IPS-11a (cell line): ENCODE results near the gene TNFRSF21.

Source experiments
- H3K4me3 ChIP-seq: one replicate; pipeline ENCODE4 v1.5.1; 2013; ENCODE audit warnings: low read depth, low read length, control low read depth

Gene TNFRSF21

DNA sequence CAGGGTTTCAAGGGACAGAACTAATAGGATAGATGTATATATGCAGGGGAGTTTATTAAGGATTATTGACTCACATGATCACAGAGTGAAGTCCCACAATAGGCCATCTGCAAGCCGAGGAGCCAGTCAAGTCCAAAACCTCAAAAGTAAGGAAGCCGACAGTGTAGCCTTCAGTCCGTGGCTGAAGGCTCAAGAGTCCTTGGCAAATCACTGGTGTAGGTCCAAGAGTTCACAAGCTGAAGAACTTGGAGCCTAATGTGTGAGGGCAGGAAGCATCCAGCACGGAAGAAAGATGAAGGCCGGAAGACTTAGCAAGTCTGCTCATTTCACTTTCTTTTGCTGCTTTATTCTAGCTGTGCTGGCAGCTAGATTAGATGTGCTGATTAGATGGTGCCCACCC is 128.0 kb downstream of the TNFRSF21 start:
- H3K4me3 ChIP-seq = no peak overlapping the region
